ENCODE measurements around the gene SHISA8.
A peak's percentile ranks its signal among the peaks of the same experiment; 100 is the strongest.

The SHISA8 gene

GRCh38 chr22:41957941-41958556 lies 43.2 kb upstream of the SHISA8 start:
- Histone ChIP-seq H3K4me2 (ENCODE audit: low read depth, low read length, poor library complexity, severe bottlenecking) (peak overlapping the region; percentile 6), H3K9ac (ENCODE audit: low read length) (no peak overlapping the region), H3K79me2 (ENCODE audit: insufficient read depth, low read length) (no peaks in the 10 kb centered on the region), H3K9me2 (replicated peaks; ENCODE audit: insufficient read depth, low read length) (no peaks in the 10 kb centered on the region), H3K4me3 (ENCODE audit: insufficient read depth, low read length, poor library complexity, severe bottlenecking) (no peak overlapping the region), H2AFZ (ENCODE audit: low read depth, low read length, severe bottlenecking) (no peak overlapping the region), H3K9me3 (ENCODE audit: insufficient read depth, low read length) (no peaks in the 10 kb centered on the region), H3K36me3 (ENCODE audit: low read length) (no peaks in the 10 kb centered on the region), H3K27me3 (ENCODE audit: low read length) (no peaks in the 10 kb centered on the region), H3K27ac (ENCODE audit: low read depth, low read length) (no peak overlapping the region), H3F3A (ENCODE audit: insufficient read depth) (no peaks in the 10 kb centered on the region), H4K20me1 (ENCODE audit: low read depth, low read length) (no peaks in the 10 kb centered on the region)
- TF ChIP-seq EZH2phosphoT487 (conservative IDR thresholded peaks at IDR 0.05; ENCODE audit: low read length) (no peak), CTCF (IDR thresholded peaks at IDR 0.05; ENCODE audit: insufficient read depth, low read length, poor library complexity, severe bottlenecking) (no peak)

GRCh38 chr22:41952713-41953112 lies 37.8 kb upstream of the SHISA8 start:
- no peaks in the 10 kb centered on the region for H3K36me3 ChIP-seq (ENCODE audit: low read length)
- no peaks in the 10 kb centered on the region for H4K20me1 ChIP-seq (ENCODE audit: low read depth, low read length)
- H3K27me3 ChIP-seq (ENCODE audit: low read length): no peaks in the 10 kb centered on the region
- H3F3A ChIP-seq (ENCODE audit: insufficient read depth): no peaks in the 10 kb centered on the region
- no peak overlapping the region for H2AFZ ChIP-seq (ENCODE audit: low read depth, low read length, severe bottlenecking)
- H3K27ac ChIP-seq (ENCODE audit: low read depth, low read length): no peak overlapping the region
- no peak for TF ChIP-seq CTCF (IDR thresholded peaks at IDR 0.05; ENCODE audit: insufficient read depth, low read length, poor library complexity, severe bottlenecking)
- no peak for TF ChIP-seq EZH2phosphoT487 (conservative IDR thresholded peaks at IDR 0.05; ENCODE audit: low read length)
- no peak overlapping the region for H3K4me2 ChIP-seq (ENCODE audit: low read depth, low read length, poor library complexity, severe bottlenecking)
- H3K79me2 ChIP-seq (ENCODE audit: insufficient read depth, low read length): no peaks in the 10 kb centered on the region
- H3K4me3 ChIP-seq (ENCODE audit: insufficient read depth, low read length, poor library complexity, severe bottlenecking): no peak overlapping the region
- no peaks in the 10 kb centered on the region for H3K9me3 ChIP-seq (ENCODE audit: insufficient read depth, low read length)
- no peak overlapping the region for H3K9ac ChIP-seq (ENCODE audit: low read length)
- no peaks in the 10 kb centered on the region for H3K9me2 ChIP-seq (replicated peaks; ENCODE audit: insufficient read depth, low read length)

DNA sequence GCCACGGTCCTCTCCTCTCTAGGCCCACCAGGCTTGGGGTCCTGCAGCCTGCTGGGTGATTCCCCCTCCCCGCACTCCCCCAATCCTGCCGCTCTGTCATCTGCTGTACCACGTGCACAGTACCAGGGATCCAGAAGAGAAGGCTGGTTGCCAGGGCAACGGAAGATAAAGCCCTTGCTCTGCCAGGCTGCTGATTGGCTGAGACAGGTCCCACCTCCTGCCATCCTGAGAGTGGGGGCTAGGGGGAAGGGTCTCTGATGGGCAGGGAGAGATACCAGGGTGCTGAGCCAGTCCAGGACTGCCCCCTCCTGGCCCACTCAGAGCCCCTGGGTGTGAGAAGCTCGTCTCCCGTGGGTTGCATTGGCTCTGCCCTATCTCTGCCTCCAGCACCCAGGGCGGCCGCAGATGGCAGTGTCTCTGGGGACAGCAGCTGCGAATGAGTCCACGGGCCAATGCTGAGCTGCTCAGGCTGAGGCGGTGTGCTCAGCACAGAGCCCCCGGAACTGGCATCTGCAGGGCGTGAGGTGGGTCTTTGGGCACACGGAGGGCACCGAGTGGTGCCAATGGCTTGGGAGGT lies 37.1 kb upstream of the SHISA8 start, which contains the start of gene SMIM45:
SMIM45 (plus strand) TSS at position 253 of the 577 bp plus-strand sequence.
- Histone ChIP-seq H3K36me3 (ENCODE audit: low read length) (no peaks in the 10 kb centered on the region), H3K4me3 (ENCODE audit: insufficient read depth, low read length, poor library complexity, severe bottlenecking) (no peak within 1 kb of the TSS), H3F3A (ENCODE audit: insufficient read depth) (no peaks in the 10 kb centered on the region), H3K79me2 (ENCODE audit: insufficient read depth, low read length) (no peaks in the 10 kb centered on the region), H3K4me2 (ENCODE audit: low read depth, low read length, poor library complexity, severe bottlenecking) (no peak within 1 kb of the TSS), H4K20me1 (ENCODE audit: low read depth, low read length) (no peaks in the 10 kb centered on the region), H2AFZ (ENCODE audit: low read depth, low read length, severe bottlenecking) (no peak within 1 kb of the TSS), H3K9ac (ENCODE audit: low read length) (no peak within 1 kb of the TSS), H3K27me3 (ENCODE audit: low read length) (no peaks in the 10 kb centered on the region), H3K9me2 (replicated peaks; ENCODE audit: insufficient read depth, low read length) (no peaks in the 10 kb centered on the region), H3K9me3 (ENCODE audit: insufficient read depth, low read length) (no peaks in the 10 kb centered on the region), H3K27ac (ENCODE audit: low read depth, low read length) (no peak within 1 kb of the TSS)
- TF ChIP-seq CTCF (IDR thresholded peaks at IDR 0.05; ENCODE audit: insufficient read depth, low read length, poor library complexity, severe bottlenecking) (no peak), EZH2phosphoT487 (conservative IDR thresholded peaks at IDR 0.05; ENCODE audit: low read length) (no peak)

Data from SU-DHL-6 (cell line).